GM18502 (cell line): ENCODE measurements around the gene EXOC4.

ENCODE experiments used
- ATAC-seq: cut with Tn5 transposase; IDR thresholded peaks from one replicate; pipeline ENCODE4 v1.9.1; 2021; ENCODE audit warnings: mild to moderate bottlenecking; ENCODE audit not compliant: unreplicated experiment, poor library complexity

Gene EXOC4

DNA sequence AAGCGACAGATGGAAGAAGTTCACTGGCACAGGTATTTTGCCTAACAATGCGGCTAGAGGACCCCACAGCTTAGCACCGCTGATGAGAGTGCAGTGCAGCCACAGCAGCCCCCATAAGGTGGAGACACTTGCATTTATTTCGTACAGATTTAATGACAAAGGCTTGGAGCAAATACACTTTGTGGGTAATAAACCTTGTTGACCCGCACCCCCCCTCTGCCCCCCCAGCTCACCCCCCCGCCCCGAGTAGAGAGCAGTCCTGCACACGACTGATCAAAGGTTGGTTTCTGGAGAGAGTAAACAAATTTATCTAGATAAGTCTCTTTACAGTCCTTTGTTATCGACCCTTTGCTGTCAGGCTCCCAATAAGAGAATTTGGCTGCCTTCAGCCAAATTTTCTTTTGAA is 777.6 kb downstream of the EXOC4 start:
- no peak for ATAC-seq

DNA sequence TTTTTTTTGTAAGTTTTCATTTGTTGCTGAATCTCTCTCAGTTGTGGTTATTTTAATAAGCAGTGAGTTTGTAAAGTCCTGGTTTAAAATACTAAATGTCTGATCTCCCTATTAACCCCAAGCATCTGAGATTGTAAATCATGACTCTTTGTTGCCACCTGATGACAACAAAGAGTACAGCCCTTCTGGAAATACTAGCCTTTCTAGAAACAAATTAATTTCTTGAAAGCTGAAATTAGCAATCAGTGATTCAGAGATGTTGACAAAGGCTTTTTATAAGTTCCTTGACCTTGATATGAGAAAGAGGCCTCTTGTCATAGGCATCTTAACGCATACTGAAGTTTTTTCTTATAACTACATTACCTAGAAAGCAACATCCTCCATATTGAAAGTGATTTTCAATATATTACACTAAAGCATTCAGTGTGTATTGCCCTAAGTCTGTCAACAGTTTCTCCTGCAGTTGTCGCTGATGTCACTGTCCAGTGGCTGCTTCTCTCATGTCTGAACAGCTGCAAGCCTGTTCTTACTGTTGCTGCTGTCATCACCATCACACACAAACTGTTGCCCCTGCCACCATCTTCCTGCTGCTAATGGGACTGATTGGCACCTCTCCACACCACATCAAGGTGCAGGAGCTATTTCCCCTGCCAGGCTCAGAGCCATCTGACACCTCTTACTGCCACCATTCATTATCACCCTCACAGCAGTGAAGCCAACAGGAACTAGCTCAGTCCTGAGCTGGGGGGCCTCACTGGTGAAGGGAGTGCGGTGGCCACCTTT is 779.1 kb downstream of the EXOC4 start:
- ATAC-seq = no peak

- no peak for ATAC-seq
Observed at GRCh38 chr7:134034652-134035051, 781.8 kb downstream of the EXOC4 start.

DNA sequence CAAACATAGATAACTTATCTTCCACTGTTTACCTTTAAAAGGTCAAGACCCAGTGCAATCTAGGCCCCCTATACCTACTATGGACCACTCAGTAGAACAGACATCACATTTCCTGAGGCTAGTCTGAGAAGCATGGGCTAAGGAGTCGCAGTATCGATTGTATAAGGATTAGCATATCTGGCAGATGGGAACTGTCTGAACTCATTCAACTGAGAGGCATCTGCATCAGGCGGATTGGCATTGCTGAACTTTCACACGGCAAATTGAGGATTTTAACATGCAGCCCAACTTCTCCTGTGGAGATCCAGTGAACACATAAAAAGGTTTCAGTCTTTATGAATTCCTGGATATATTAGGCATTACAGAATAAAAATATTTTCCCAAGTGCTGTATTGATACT is 785.1 kb downstream of the EXOC4 start:
- no peak for ATAC-seq

- no peak for ATAC-seq
Observed at GRCh38 chr7:134040988-134041387, 788.1 kb downstream of the EXOC4 start.

DNA sequence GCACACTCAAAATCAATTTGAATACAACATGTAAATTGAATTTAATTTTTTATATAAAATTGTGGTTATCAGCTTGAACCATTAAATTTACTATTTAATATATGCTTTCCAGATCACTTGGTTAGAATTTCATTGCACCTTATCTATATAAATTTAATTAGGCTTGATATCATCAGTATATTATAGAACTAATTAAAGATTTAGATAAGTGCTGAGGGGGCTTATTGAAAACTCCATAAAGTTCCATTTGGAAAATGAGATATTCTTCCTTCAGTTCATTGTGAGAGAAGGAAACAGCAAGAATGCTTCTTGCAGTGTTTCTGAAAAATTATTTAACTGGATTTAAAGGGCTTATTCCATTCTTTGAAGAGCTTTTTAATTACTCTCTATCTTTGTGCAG is 788.6 kb downstream of the EXOC4 start:
- no peak for ATAC-seq

- ATAC-seq = no peak
Observed at GRCh38 chr7:134042307-134042706, 789.4 kb downstream of the EXOC4 start.

DNA sequence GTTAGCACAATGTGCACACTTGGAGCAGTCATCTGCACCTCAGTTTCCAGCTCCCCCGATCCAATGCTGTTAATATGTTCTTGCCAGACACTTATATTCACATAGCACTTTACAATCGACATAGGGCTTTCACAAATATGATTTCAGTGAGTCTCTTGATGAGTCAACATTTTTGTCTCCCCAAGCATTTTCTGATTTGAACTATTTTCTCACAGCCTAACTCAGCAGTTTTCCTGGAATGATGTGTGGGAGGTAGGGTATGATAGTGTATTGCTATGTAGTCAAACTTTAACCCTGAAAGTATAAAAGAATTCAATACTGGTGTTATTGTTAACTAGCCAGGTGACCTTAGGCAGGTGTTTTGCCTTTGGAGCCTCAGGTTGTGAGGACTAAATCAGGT is 791.8 kb downstream of the EXOC4 start:
- ATAC-seq = no peak

DNA sequence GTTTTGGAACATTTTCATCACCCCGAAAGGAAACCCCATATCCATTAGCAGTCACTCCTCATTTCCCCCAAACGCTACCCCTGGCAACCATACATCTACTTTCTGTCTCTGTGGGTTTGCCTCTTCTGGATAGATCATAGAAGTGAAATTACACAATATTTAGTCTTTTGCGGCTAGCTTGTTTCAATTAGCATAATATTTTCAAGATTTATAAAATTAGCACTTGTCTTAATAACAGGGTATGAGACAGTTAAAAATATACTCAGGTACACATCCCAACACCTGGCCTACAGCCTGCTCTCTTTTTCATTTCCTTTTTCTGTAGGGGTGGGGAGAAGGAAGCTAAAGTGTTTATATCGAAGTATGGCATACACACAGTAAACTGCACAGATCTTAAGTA is 792.8 kb downstream of the EXOC4 start:
- ATAC-seq = peak; percentile 66

- no peak for ATAC-seq
Observed at GRCh38 chr7:134046594-134047128, 793.8 kb downstream of the EXOC4 start.

- ATAC-seq = no peak
Observed at GRCh38 chr7:134047675-134048074, 794.8 kb downstream of the EXOC4 start.

DNA sequence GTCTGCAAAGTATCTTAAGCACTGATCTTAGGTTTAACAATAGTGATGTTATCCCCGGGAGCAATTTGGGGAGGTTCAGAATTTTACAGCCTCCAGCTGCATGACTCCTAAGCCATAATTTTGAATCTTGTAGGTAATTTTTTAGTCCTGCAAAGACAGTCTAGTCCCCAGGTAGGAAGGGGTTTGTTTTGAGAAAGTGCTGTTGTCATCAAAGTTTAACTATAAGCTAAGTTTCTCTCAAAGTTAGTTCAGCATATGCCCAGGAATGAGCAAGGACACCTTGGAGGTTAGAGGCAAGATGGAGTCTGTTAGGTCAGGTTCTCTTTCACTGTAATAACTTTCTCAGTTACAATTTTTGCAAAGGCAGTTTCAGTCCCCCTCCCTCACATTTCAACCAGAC is 795.3 kb downstream of the EXOC4 start:
- ATAC-seq = no peak

GRCh38 chr7:134051020-134051419 is 798.1 kb downstream of the EXOC4 start:
- no peak for ATAC-seq

DNA sequence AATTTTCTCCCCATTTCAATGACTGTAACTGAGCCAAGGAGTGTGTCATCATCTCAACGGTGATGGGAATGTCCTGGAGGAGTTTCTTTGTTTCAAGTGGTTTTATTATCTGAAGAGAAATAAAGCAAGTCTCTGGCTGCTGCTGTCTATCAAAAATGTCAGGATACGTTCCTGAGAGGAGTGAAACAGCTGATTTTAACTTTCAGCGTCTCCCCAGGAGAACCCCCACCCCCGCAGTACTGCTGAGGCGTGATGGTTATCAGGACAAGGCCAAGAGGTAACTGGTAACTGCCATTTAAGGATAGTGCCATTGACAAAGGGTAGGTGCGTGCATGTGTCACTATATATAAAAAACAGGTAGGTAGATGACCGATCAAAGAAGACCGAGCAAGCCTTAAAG is 803.9 kb downstream of the EXOC4 start:
- no peak for ATAC-seq

DNA sequence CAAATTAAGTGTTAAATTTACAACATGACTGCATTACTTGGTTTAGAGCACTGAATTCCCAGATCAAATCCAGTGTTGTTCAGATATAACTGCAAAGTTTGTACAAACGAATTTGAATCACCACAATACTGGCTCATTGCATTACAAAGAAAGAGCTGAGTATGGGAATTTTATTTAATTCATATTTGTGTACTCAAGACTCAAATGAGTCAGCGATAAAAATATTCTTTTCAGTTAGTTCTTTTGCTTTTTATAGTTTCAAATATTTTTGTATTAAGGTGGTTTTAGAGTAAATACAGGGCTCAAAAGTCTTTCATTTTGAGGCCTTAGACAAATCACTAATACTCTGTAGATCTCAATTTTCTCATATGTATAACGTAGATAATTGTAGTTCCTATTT is 805.6 kb downstream of the EXOC4 start:
- no peak for ATAC-seq

DNA sequence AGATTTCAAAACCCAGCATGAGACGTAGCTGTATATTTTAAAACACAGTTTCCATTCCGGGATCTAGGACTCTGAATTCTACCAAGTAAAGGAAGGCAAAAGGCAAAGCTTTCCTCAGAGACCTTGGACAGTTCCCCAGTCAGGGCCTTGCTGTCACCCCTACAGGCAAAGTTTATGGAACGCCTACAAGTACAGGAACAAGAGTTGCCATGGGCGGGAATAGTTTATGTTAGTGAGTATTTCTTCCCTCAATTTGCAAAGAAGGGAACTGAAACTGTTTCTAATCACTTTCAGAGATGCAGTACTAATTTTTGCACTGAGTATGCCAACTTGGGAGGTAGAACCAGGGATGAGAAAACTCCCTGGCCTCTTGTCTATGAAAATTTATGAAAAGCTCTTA is 806.1 kb downstream of the EXOC4 start:
- ATAC-seq = no peak

GRCh38 chr7:134059921-134060320 is 807.0 kb downstream of the EXOC4 start:
- no peak for ATAC-seq

GRCh38 chr7:134060874-134061273 is 808.0 kb downstream of the EXOC4 start:
- no peak for ATAC-seq

DNA sequence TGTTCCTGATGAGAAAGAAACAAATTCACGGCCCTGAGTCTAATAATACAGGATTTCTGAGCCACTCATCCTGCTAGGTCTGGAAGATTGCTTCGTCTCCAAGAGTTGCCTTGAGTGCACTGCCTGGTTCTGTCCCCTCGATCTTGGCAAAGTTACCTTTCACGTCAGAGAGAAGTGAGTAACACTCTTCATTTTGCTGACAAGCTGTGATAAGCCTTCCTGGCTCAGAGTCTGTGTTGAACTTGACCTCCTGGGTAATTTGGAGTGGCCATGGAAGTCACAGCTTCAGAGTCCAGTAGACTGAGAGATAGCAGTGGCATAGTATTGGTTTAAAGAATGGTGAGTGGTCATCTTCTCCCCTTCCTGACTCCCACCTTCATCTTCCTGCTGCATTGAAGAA is 809.6 kb downstream of the EXOC4 start:
- ATAC-seq = no peak

GRCh38 chr7:134065415-134065814 is 812.5 kb downstream of the EXOC4 start:
- ATAC-seq = no peak

GRCh38 chr7:134067164-134067563 is 814.3 kb downstream of the EXOC4 start:
- ATAC-seq = no peak

DNA sequence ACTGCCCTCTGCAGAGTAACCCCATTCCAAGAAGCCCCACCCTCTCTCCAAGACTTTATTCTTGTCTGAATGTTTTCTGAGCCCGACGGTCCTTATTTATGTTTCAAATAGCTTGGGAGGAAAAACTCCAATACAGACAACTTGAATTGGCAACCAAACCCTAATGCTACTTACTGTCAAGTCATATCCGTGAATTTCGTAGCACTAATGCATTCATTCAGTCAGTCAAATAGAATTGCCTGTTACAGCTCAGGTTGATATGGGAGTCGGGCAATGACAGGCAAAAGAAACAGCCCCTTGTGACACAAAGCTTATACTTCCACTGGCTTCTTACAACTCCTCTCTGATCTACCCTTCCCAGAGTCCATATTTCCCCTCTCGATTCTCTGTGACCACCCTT is 815.8 kb downstream of the EXOC4 start:
- no peak for ATAC-seq
